HepG2 (cell line): ENCODE results near the gene FIGLA. TPM values are rescaled to one million over a fixed set of nuclear protein-coding genes. Genes with fewer than 3 reads are reported as not detected.
A peak's percentile ranks its signal among the peaks of the same experiment; 100 is the strongest.

Experiments used
- ATAC-seq: fragments of 200-7000 bp; cut with Tn5 transposase; 3 replicates; pipeline ENCODE4 v1.9.1; 2020; ENCODE audit warnings: mild to moderate bottlenecking, moderate library complexity
- BruUV-seq: library from RNA; stranded (reverse); fragments of 400-500 nt; replicated peaks from 2 replicates; lab custom pipeline; 2021; lab: Mats Ljungman, UMichigan
- CTCF ChIA-PET: fragments of 300-600 bp; formaldehyde crosslinking; extraction: SDS; loops from one replicate; lab custom pipeline; 2021; ENCODE audit warnings: low total read pairs, inconsistent platforms, low intra/inter-chr PET ratio; lab: Yijun Ruan, JAX
- POLR2A ChIA-PET: fragments of 350-600 bp; sonication (Branson Sonifier 250); formaldehyde crosslinking; loops from one replicate; lab custom pipeline; 2020; ENCODE audit warnings: antibody characterized with exemption, inconsistent platforms; lab: Yijun Ruan, JAX
- DNase-seq: peaks from one replicate; pipeline ENCODE4 v3.0.0-alpha.2; 2015; ENCODE audit warnings: low spot score
- FAIRE-seq: peaks from 3 replicates; lab custom pipeline; 2011; peaks lifted over from hg19 to GRCh38; lab: Jason Lieb, UNC
- H2AFZ ChIP-seq: one replicate; pipeline ENCODE4 v1.6.1; 2011; ENCODE audit warnings: low read length, inconsistent platforms
- H3K27ac ChIP-seq: fragments of 300-600 bp; 3 replicates; pipeline ENCODE4 v1.8.0; 2011; ENCODE audit warnings: mixed run types, mild to moderate bottlenecking, mixed read lengths, low read length, inconsistent platforms; ENCODE audit not compliant: insufficient read depth; ENCODE audit errors: extremely low read length
- H3K27me3 ChIP-seq, 2 experiments: fragments of 200-600 bp in 1 of 2; 2 replicates in 1 of 2; 3 replicates in 1 of 2; pipeline versions ENCODE4 v1.6.0 to v1.8.0; 2011; ENCODE audit warnings: low read length in 2 of 2, mild to moderate bottlenecking in 2 of 2, moderate library complexity in 2 of 2, inconsistent platforms in 1 of 2; ENCODE audit not compliant: insufficient read depth in 2 of 2, control insufficient read depth in 1 of 2
- H3K36me3 ChIP-seq, 2 experiments: fragments of 200-600 bp in 1 of 2; replicated peaks in 1 of 2; 2 replicates in 1 of 2; 3 replicates in 1 of 2; pipeline versions ENCODE4 v1.5.1 to v1.8.0; 2011; ENCODE audit warnings: low read length in 2 of 2, inconsistent platforms in 1 of 2; ENCODE audit not compliant: insufficient read depth in 2 of 2, control insufficient read depth in 1 of 2
- H3K4me1 ChIP-seq: 2 replicates; pipeline ENCODE4 v1.5.1; 2012; ENCODE audit warnings: low read length, inconsistent platforms; ENCODE audit not compliant: insufficient read depth
- H3K4me2 ChIP-seq: 2 replicates; pipeline ENCODE4 v1.6.0; 2011; ENCODE audit warnings: low read depth, low read length, inconsistent platforms
- H3K4me3 ChIP-seq, 3 experiments: fragments of 200-600 bp in 1 of 3; sonication (generic), shearing (Covaris generic) in 1 of 3; replicated peaks in 1 of 3; 2 replicates each; pipeline ENCODE4 v1.5.1; 2011 to 2016; ENCODE audit warnings: low read length in 3 of 3, inconsistent platforms in 2 of 3, low read depth in 2 of 3, mild to moderate bottlenecking in 2 of 3, control low read depth in 1 of 3, mixed read lengths in 1 of 3; ENCODE audit not compliant: insufficient read depth in 1 of 3
- H3K79me2 ChIP-seq: one replicate; pipeline ENCODE4 v1.6.1; 2011; ENCODE audit warnings: low read length, inconsistent platforms; ENCODE audit not compliant: insufficient read depth
- H3K9ac ChIP-seq: 2 replicates; pipeline ENCODE4 v1.6.0; 2011; ENCODE audit warnings: mild to moderate bottlenecking, low read depth, low read length, inconsistent platforms; ENCODE audit not compliant: insufficient read depth
- H3K9me3 ChIP-seq: 2 replicates; pipeline ENCODE4 v1.5.1; 2012; ENCODE audit warnings: mild to moderate bottlenecking, low read length
- H4K20me1 ChIP-seq: 2 replicates; pipeline ENCODE4 v1.6.0; 2011; ENCODE audit warnings: inconsistent platforms, mild to moderate bottlenecking, low read length, moderate library complexity; ENCODE audit not compliant: insufficient read depth
- FOXK2 ChIP-seq: fragments of 450-650 bp; IDR thresholded peaks from 2 replicates; pipeline ENCODE4 v1.6.1; 2016
- HDAC1 ChIP-seq: sonication (generic); formaldehyde crosslinking; IDR thresholded peaks from 2 replicates; pipeline ENCODE4 v1.5.1; 2020; ENCODE audit warnings: mild to moderate bottlenecking, missing genetic modification reagents
- KDM1A ChIP-seq: IDR thresholded peaks from 2 replicates; pipeline ENCODE4 v1.6.1; 2016; ENCODE audit warnings: missing compliant biosample characterization
- KDM5A ChIP-seq: fragments of 200-600 bp; sonication (generic); IDR thresholded peaks from 2 replicates; pipeline ENCODE4 v1.7.0; 2018; ENCODE audit warnings: antibody characterized with exemption, mild to moderate bottlenecking, low read length, borderline replicate concordance
- MBNL3 ChIP-seq: fragments of 250-450 bp; sonication (Bioruptor Pico); conservative IDR thresholded peaks from 2 replicates; pipeline ENCODE4 v1.8.0; 2022; ENCODE audit warnings: mild to moderate bottlenecking, inconsistent platforms
- TGIF2 ChIP-seq: IDR thresholded peaks from 2 replicates; pipeline ENCODE4 v1.6.1; 2016; ENCODE audit warnings: control low read depth, missing compliant biosample characterization
- TRAFD1 ChIP-seq: sonication (generic); formaldehyde crosslinking; IDR thresholded peaks from 2 replicates; pipeline ENCODE4 v1.5.1; 2020; ENCODE audit warnings: missing genetic modification reagents, mild to moderate bottlenecking, borderline replicate concordance
- WGBS: methylation state at CpG from one replicate; pipeline ENCODE4 v1.1.6; 2017; ENCODE audit warnings: low lambda C conversion rate; 5-methylcytosine and 5-hydroxymethylcytosine counted together
- in situ Hi-C: cut with HindIII; loops from 2 replicates; pipeline ENCODE4 v1.10.0; 2017; ENCODE audit warnings: low pct_unique_long_range_greater_than_20kb; ENCODE audit not compliant: extremely low pct_ligation_motif_present
- intact Hi-C: fragments of 100-400 bp; cut with micrococcal nuclease; formaldehyde crosslinking; loops from one replicate; pipeline ENCODE4 v1.10.0; 2022; ENCODE audit not compliant: unreplicated experiment
- polyA plus RNA-seq, 8 experiments: library from polyadenylated mRNA; depleted of rRNA in 3 of 8; stranded (reverse) in 7 of 8; unstranded in 1 of 8; fragments of >200 nt; fragmentation: Illumina TruSeq in 4 of 8; extraction: Trizol in 4 of 8; gene quantifications; 2 replicates each; pipeline versions ENCODE4 v1.2.1 to v1.2.3, GENCODE V29; 2011 to 2016; ENCODE audit warnings: low read depth in 4 of 8, missing spikeins in 1 of 8, mixed read lengths in 1 of 8; ENCODE audit not compliant: insufficient read depth in 1 of 8
- total RNA-seq, 5 experiments: library from RNA; depleted of rRNA; stranded (reverse); fragments of >200 nt; fragmentation: Illumina TruSeq; extraction: Trizol; gene quantifications; 2 replicates each; pipeline ENCODE4 v1.2.3, GENCODE V29; 2016; ENCODE audit warnings: low read depth in 1 of 5

The FIGLA gene
- total and polyA plus RNA-seq, 2 of the 13 experiments (the other 11 are each of a cell fraction or from before 2014, with no cell fraction given), result not detected

DNA sequence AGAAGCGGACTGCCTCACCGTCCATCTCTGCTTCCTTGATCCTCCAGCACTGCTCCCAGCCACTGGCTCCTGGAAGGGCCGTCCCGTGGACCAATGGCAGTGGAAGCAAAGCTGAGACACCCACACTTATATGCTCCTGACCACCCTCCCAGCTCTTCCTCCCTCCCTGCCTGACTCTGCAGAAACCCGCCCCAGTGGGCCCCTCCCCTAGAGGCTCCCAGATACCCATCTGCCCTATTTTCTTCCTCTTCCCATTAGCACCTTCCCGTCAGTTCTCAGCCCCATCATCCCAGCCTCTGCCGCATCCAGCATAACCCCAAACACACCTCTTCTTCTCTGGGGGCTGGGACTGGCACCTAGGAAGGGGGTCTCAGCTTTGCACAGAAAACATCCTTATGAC is 30.1 kb upstream of the FIGLA start, which contains the start of gene CLEC4F:
Gene CLEC4F (minus strand): TSS at position 101 of the 400 bp plus-strand sequence. CDS start 76 bp downstream, at position 25.
- Histone ChIP-seq H2AFZ (no peak within 1 kb of the TSS), H3K4me2 (peak within 1 kb of the TSS; percentile 53), H4K20me1 (no peaks in the 10 kb centered on the region), H3K79me2 (no peaks in the 10 kb centered on the region), H3K36me3 (no peaks in the 10 kb centered on the region), H3K4me3 (0 out of 6 replicates have a peak within 1 kb of the TSS, but pooled peaks of 1 of the 3 experiments have one; percentile 6), H3K9ac (no peak within 1 kb of the TSS), H3K27ac (no peak within 1 kb of the TSS), H3K27me3 (peaks cover 2 to 19% of the 10 kb centered on the region in 2 experiments; a peak in 2 of 5 replicates), H3K4me1 (peaks cover 60% of the 10 kb centered on the region), H3K9me3 (no peaks in the 10 kb centered on the region)
- no TSS peak for BruUV-seq
- FAIRE-seq, result no peak
- WGBS, result 67% methylated on average over 7 of the region's 7 CpGs
- ChIA-PET POLR2A (interaction anchor here (1.2 to 1.3 kb wide), 2 partner anchors 12 to 128 kb away, joined by 3 to 5 read pairs; no protein-coding TSS in a partner anchor), CTCF (no interaction called here)
- in situ Hi-C loops (no loop called here), intact Hi-C loops (no loop called here)
- no peak for ATAC-seq
- TF ChIP-seq TRAFD1 (no peak), KDM5A (no peak), TGIF2 (no peak), KDM1A (CRISPR knock-in tag) (no peak), MBNL3 (no peak), FOXK2 (no peak), HDAC1 (CRISPR knock-in tag) (no peak)
- DNase-seq, result no peak
